SK-N-SH treated with all-trans-retinoic acid at 6 μM for 48 hours (cell line): ENCODE results near the gene RNF166.

ENCODE experiments used
- ESRRG ChIP-seq: fragments of 250-450 bp; sonication (Bioruptor Pico); IDR thresholded peaks from 2 replicates; pipeline ENCODE4 v1.6.1; 2021; ENCODE audit warnings: mild to moderate bottlenecking
- GLIS3 ChIP-seq: fragments of 250-450 bp; sonication (Bioruptor Pico); IDR thresholded peaks from 2 replicates; pipeline ENCODE4 v1.5.0; 2020; ENCODE audit warnings: mild to moderate bottlenecking, moderate library complexity
- RARB ChIP-seq: fragments of 250-450 bp; sonication (Bioruptor Pico); IDR thresholded peaks from 2 replicates; pipeline ENCODE4 v1.8.0; 2021; ENCODE audit warnings: mild to moderate bottlenecking, moderate library complexity
- ZFP3 ChIP-seq: fragments of 250-450 bp; sonication (Bioruptor Pico); IDR thresholded peaks from 2 replicates; pipeline ENCODE4 v1.5.0; 2020; ENCODE audit warnings: mild to moderate bottlenecking, moderate library complexity
- ZNF70 ChIP-seq: fragments of 450-650 bp; formaldehyde crosslinking; IDR thresholded peaks from 2 replicates; pipeline ENCODE4 v1.5.0; 2020; ENCODE audit warnings: mild to moderate bottlenecking, moderate library complexity
- TF ChIP-seq, protein P1 (sequence below): fragments of 250-450 bp; sonication (Bioruptor Pico); IDR thresholded peaks from 2 replicates; pipeline ENCODE4 v1.8.0; 2020; ENCODE audit warnings: mild to moderate bottlenecking, moderate library complexity, borderline replicate concordance
- TF ChIP-seq, protein P2 (sequence below): fragments of 250-450 bp; sonication (Bioruptor Pico); IDR thresholded peaks from 2 replicates; pipeline ENCODE4 v1.5.1; 2021; ENCODE audit warnings: mild to moderate bottlenecking, moderate library complexity

DNA sequence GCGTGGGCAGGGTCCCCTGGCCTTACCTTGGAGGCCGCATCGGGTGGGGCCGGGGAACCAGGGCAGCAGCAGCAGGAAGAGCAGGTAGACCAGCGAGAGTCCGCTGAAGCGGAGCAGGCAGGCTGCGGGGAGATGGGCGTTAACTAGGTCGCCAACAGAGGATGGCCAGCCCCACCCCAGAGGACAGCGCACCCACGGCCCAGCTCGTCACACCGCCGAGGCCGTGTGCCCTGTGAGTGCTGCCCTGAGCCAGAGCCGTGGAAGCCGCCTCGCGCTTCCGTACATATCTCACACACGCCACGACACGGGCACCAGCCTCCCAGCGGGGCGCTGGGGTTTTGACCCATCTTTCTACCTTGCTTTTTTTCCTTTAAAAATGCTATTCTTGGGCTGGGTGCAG is 43.1 kb upstream of the RNF166 start:
- TF ChIP-seq, protein P1, sequence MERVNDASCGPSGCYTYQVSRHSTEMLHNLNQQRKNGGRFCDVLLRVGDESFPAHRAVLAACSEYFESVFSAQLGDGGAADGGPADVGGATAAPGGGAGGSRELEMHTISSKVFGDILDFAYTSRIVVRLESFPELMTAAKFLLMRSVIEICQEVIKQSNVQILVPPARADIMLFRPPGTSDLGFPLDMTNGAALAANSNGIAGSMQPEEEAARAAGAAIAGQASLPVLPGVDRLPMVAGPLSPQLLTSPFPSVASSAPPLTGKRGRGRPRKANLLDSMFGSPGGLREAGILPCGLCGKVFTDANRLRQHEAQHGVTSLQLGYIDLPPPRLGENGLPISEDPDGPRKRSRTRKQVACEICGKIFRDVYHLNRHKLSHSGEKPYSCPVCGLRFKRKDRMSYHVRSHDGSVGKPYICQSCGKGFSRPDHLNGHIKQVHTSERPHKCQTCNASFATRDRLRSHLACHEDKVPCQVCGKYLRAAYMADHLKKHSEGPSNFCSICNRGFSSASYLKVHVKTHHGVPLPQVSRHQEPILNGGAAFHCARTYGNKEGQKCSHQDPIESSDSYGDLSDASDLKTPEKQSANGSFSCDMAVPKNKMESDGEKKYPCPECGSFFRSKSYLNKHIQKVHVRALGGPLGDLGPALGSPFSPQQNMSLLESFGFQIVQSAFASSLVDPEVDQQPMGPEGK (CRISPR knock-in tag), result no peak
- TF ChIP-seq ZNF70 (no peak), ZFP3 (CRISPR knock-in tag) (no peak), GLIS3 (CRISPR knock-in tag) (no peak), RARB (CRISPR knock-in tag) (no peak), ESRRG (CRISPR knock-in tag) (no peak)
- TF ChIP-seq, protein P2, sequence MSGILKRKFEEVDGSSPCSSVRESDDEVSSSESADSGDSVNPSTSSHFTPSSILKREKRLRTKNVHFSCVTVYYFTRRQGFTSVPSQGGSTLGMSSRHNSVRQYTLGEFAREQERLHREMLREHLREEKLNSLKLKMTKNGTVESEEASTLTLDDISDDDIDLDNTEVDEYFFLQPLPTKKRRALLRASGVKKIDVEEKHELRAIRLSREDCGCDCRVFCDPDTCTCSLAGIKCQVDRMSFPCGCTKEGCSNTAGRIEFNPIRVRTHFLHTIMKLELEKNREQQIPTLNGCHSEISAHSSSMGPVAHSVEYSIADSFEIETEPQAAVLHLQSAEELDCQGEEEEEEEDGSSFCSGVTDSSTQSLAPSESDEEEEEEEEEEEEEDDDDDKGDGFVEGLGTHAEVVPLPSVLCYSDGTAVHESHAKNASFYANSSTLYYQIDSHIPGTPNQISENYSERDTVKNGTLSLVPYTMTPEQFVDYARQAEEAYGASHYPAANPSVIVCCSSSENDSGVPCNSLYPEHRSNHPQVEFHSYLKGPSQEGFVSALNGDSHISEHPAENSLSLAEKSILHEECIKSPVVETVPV, result no peak
